Type B pancreatic cell (in vitro differentiated cells): ENCODE results near the gene PLAU. TPM values are rescaled to one million over a fixed set of nuclear protein-coding genes. Genes with fewer than 3 reads are reported as not detected.

Experiments used
- DNase-seq: peaks from one replicate; pipeline ENCODE4 v3.0.0; 2021; ENCODE audit warnings: mixed read lengths; ENCODE audit not compliant: unreplicated experiment; ENCODE audit errors: extremely low spot score
- H3K27ac Mint-ChIP-seq: 2 replicates; pipeline ENCODE4 v1.8.0; 2021; ENCODE audit warnings: mild to moderate bottlenecking, mixed read lengths
- H3K27me3 Mint-ChIP-seq: 2 replicates; pipeline ENCODE4 v1.8.0; 2021; ENCODE audit warnings: mixed read lengths
- H3K36me3 Mint-ChIP-seq: 2 replicates; pipeline ENCODE4 v1.8.0; 2021; ENCODE audit warnings: mixed read lengths
- H3K4me1 Mint-ChIP-seq: one replicate; pipeline ENCODE4 v1.8.0; 2021; ENCODE audit warnings: mixed read lengths; ENCODE audit not compliant: unreplicated experiment
- H3K4me3 Mint-ChIP-seq: 2 replicates; pipeline ENCODE4 v1.8.0; 2021; ENCODE audit warnings: mild to moderate bottlenecking, mixed read lengths
- H3K9me3 Mint-ChIP-seq: 2 replicates; pipeline ENCODE4 v1.8.0; 2021; ENCODE audit warnings: mixed read lengths
- total RNA-seq: library from RNA; stranded (reverse); gene quantifications from 2 replicates; pipeline ENCODE4 v1.2.1, GENCODE V29; 2021; ENCODE audit warnings: low replicate concordance
- TF ChIP-seq, protein P1 (sequence below): fragments of 200-600 bp; sonication (generic); conservative IDR thresholded peaks from 2 replicates; pipeline ENCODE4 v1.5.0; 2021; ENCODE audit warnings: antibody characterized with exemption, mild to moderate bottlenecking

Gene PLAU
- total RNA-seq, 1 donor from 2014 or later = 3.5 TPM

DNA sequence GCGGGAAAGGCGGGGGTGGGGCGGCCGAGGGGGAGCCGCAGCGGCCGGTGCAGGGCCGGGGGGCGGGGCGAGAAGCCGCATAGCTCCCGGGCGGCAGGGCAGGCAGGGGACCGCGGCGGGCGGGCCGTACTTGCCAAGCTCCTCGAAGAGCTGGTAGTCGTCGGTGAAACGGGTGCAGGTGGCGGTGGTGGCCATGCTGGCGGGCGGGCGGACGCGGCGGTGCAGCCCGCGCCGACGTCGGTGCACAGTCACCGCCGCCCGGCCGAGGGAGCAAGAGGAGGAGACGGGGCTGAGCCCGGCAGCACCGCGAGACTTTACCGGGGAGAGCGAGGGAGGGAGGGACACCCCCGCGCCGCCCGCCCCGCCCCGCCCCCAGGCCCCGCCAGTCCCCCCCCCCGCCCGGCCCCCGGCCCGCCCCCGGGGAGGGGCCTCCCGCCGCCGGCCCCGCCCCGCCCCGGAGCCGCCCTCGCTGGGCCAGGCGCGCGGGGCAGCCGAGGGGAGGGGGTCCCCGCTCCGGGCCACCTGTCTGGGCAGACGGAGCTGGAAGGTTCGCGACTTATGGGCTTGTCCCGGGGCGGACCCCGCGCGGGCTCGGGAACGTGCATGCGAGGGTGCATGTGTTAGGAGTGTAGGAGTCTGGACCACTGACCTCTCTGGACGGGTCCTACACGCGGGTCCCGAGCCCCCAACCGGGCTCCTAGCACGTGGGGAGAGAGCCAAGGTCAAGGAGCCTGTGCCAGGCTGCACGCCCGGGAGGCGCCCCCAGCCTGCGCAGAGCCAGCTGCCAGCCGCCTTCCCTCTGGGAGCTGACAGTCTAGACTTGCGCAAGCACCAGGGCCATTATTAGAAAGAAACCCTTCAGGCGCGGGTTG is 36.4 kb upstream of the PLAU start, which contains the start of gene CAMK2G:
TSS of gene CAMK2G (minus strand) at position 289 of the 872 bp plus-strand sequence. CDS start at position 195, 94 bp downstream.
- H3K4me1 Mint-ChIP-seq = peaks cover 23% of the 10 kb centered on the region
- H3K27me3 Mint-ChIP-seq = no peaks in the 10 kb centered on the region
- TF ChIP-seq, protein P1, sequence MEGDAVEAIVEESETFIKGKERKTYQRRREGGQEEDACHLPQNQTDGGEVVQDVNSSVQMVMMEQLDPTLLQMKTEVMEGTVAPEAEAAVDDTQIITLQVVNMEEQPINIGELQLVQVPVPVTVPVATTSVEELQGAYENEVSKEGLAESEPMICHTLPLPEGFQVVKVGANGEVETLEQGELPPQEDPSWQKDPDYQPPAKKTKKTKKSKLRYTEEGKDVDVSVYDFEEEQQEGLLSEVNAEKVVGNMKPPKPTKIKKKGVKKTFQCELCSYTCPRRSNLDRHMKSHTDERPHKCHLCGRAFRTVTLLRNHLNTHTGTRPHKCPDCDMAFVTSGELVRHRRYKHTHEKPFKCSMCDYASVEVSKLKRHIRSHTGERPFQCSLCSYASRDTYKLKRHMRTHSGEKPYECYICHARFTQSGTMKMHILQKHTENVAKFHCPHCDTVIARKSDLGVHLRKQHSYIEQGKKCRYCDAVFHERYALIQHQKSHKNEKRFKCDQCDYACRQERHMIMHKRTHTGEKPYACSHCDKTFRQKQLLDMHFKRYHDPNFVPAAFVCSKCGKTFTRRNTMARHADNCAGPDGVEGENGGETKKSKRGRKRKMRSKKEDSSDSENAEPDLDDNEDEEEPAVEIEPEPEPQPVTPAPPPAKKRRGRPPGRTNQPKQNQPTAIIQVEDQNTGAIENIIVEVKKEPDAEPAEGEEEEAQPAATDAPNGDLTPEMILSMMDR = no peak
- H3K9me3 Mint-ChIP-seq = no peaks in the 10 kb centered on the region
- no peak for DNase-seq
- H3K4me3 Mint-ChIP-seq = peak within 1 kb of the TSS; percentile 85
- H3K27ac Mint-ChIP-seq = peak within 1 kb of the TSS; percentile 90
- H3K36me3 Mint-ChIP-seq = peaks cover 7% of the 10 kb centered on the region

DNA sequence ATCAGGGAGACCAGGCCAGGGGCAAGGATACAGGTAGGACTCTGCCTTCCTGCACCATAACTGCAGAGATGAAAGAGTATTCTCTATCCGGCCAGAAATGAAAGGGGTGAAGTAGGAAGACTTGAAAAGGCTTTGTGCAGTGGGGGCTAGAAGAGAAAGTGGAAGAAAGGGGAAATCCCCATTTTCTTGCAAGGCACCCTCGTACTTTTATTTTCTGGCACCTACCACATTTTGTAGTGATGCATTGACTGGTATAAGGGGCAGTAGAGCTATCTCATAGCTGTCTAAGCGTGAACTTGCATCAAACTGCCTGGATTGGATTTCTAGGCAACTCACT is 35.8 kb upstream of the PLAU start:
- peaks cover 28% of the 10 kb centered on the region for H3K4me1 Mint-ChIP-seq
- DNase-seq = no peak
- peak overlapping the region; percentile 72 for H3K4me3 Mint-ChIP-seq
- peak overlapping the region; percentile 65 for H3K27ac Mint-ChIP-seq
- H3K9me3 Mint-ChIP-seq = no peaks in the 10 kb centered on the region
- peaks cover 7% of the 10 kb centered on the region for H3K36me3 Mint-ChIP-seq
- H3K27me3 Mint-ChIP-seq = no peaks in the 10 kb centered on the region
- TF ChIP-seq, protein P1 = no peak

DNA sequence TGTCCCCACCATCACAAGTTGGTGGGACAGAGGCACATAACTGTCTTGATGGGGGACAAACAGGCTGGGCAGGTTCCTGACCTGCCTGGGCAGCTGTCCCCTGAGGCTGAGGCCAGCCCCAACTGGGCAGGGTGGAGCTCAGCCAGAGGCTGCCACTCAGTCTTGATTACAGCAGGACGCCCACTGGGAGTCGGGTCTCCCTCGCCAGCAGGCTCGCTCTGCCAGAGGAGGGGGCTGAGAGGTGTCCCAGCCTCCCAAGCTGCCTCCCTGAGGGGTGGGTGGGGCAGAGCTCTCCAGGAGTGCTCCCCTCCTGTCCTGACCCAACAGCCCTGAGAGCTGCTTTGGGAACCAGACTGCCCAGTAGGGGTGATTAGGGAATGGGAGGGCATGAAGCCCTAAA is 34.8 kb upstream of the PLAU start:
- no peak for DNase-seq
- Mint-ChIP-seq H3K27me3 (no peaks in the 10 kb centered on the region), H3K27ac (peak overlapping the region; percentile 79)

DNA sequence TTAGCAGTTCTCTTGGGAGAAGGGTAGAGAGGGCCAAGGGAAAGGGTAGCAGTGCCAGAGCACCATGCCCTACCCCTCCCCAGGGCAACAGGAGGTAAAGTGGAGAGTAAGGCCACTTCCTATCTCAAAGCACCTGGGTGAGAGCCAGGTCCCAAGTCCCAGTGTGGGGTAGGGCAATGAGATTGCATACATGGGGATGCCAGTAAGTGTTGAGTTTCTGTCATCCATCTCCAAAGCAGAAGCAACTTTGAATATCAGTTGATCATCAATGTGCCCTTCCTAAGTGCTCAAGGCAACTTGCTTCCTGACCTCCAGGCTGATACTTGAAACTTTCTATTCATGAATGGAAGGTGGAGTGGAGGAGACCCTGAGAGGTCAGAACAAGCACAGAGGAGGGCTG is 34.4 kb upstream of the PLAU start:
- Mint-ChIP-seq H3K4me3 (no peak overlapping the region), H3K27ac (peak overlapping the region; percentile 79), H3K36me3 (peaks cover 6% of the 10 kb centered on the region), H3K9me3 (no peaks in the 10 kb centered on the region), H3K27me3 (no peaks in the 10 kb centered on the region), H3K4me1 (peaks cover 21% of the 10 kb centered on the region)
- TF ChIP-seq, protein P1 = no peak
- DNase-seq = no peak

More for the DNA sequence above, 34.8 kb upstream of the PLAU start:
- peaks cover 7% of the 10 kb centered on the region for H3K36me3 Mint-ChIP-seq
- no peaks in the 10 kb centered on the region for H3K9me3 Mint-ChIP-seq
- H3K4me3 Mint-ChIP-seq = peak overlapping the region; percentile 77
- TF ChIP-seq, protein P1 = no peak
- peaks cover 24% of the 10 kb centered on the region for H3K4me1 Mint-ChIP-seq

DNA sequence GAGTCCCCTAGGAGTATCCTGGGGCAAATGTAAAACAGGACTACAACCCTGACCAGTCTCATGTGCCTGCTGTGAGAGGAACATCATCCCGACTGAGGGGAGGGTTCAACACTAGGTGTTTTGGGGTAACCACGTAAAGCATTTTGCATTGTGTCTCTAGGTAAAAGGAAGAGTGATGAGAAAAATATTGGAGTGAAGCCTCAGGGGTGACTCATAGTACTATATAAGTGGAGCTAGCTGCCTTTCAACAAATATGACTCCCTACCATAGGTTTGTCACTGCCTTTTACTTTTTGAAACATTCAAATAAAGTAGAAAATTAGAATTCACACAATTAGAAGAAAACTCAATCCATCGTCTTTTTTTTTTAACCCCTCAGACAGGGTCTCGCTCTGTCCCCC is 34.0 kb upstream of the PLAU start:
- H3K27me3 Mint-ChIP-seq = no peaks in the 10 kb centered on the region
- peak overlapping the region; percentile 59 for H3K4me3 Mint-ChIP-seq
- peaks cover 2% of the 10 kb centered on the region for H3K36me3 Mint-ChIP-seq
- DNase-seq = no peak
- peak overlapping the region; percentile 79 for H3K27ac Mint-ChIP-seq
- TF ChIP-seq, protein P1 = no peak
- H3K4me1 Mint-ChIP-seq = peaks cover 17% of the 10 kb centered on the region
- no peaks in the 10 kb centered on the region for H3K9me3 Mint-ChIP-seq
